K562 (cell line): Measurements from ENCODE around the gene NMRK1. TPM values are rescaled to one million over a fixed set of nuclear protein-coding genes. Genes with fewer than 3 reads are reported as not detected.

ENCODE experiments used
- ATAC-seq: fragments of 200-7000 bp; cut with Tn5 transposase; 3 replicates; pipeline ENCODE4 v1.9.1; 2020; ENCODE audit warnings: moderate library complexity
- BruUV-seq: library from RNA; stranded (reverse); fragments of 400-500 nt; replicated peaks from 2 replicates; lab custom pipeline; 2021; lab: Mats Ljungman, UMichigan
- CTCF ChIA-PET: fragments of 300-600 bp; formaldehyde crosslinking; extraction: SDS; loops from one replicate; lab custom pipeline; 2021; ENCODE audit warnings: low intra/inter-chr PET ratio; lab: Yijun Ruan, JAX
- POLR2A ChIA-PET: fragments of 300-600, 350-650 bp; sonication (Branson Sonifier 250); formaldehyde crosslinking; extraction: SDS; loops from one replicate; lab custom pipeline; 2021; ENCODE audit warnings: antibody characterized with exemption, inconsistent platforms; lab: Yijun Ruan, JAX
- DNase-seq, 4 experiments: peaks; one replicate each; pipeline versions ENCODE4 v3.0.0 to v3.0.0-alpha.2; 2011 to 2018; ENCODE audit warnings: low spot score in 3 of 4, mixed read lengths in 3 of 4; ENCODE audit errors: extremely low read depth in 1 of 4
- FAIRE-seq: peaks from 2 replicates; lab custom pipeline; 2011; peaks lifted over from hg19 to GRCh38; lab: Jason Lieb, UNC
- H2AFZ ChIP-seq: 2 replicates; pipeline ENCODE4 v1.6.0; 2011; ENCODE audit warnings: low read depth, low read length, control low read depth, inconsistent platforms
- H3K27ac ChIP-seq: fragments of 200-600 bp; 3 replicates; pipeline ENCODE4 v1.8.0; 2011; ENCODE audit warnings: low read depth, mild to moderate bottlenecking, control low read depth, inconsistent platforms, low read length, moderate library complexity, mixed read lengths; ENCODE audit errors: extremely low read depth
- H3K27me3 ChIP-seq, 2 experiments: fragments of 300-600 bp in 1 of 2; 2 replicates in 1 of 2; 3 replicates in 1 of 2; pipeline versions ENCODE4 v1.6.0 to v1.8.0; 2011; ENCODE audit warnings: inconsistent platforms in 2 of 2, low read length in 2 of 2, mild to moderate bottlenecking in 1 of 2, mixed read lengths in 1 of 2, moderate library complexity in 1 of 2; ENCODE audit not compliant: control insufficient read depth in 2 of 2, insufficient read depth in 2 of 2
- H3K36me3 ChIP-seq: fragments of 300-600 bp; 3 replicates; pipeline ENCODE4 v1.8.0; 2011; ENCODE audit warnings: mild to moderate bottlenecking, low read length, inconsistent platforms; ENCODE audit not compliant: control insufficient read depth, insufficient read depth
- H3K4me1 ChIP-seq, 2 experiments: fragments of 200-600 bp in 1 of 2; replicated peaks in 1 of 2; 2 replicates in 1 of 2; 3 replicates in 1 of 2; pipeline versions ENCODE4 v1.5.1 to v1.8.0; 2011; ENCODE audit warnings: inconsistent platforms in 2 of 2, low read length in 2 of 2, mild to moderate bottlenecking in 1 of 2, mixed read lengths in 1 of 2, moderate library complexity in 1 of 2; ENCODE audit not compliant: control insufficient read depth in 2 of 2, insufficient read depth in 2 of 2
- H3K4me2 ChIP-seq: 2 replicates; pipeline ENCODE4 v1.6.1; 2011; ENCODE audit warnings: low read length, control low read depth, inconsistent platforms, mixed read lengths; ENCODE audit not compliant: insufficient read depth
- H3K4me3 ChIP-seq: fragments of 200-600 bp; sonication (generic), shearing (Covaris generic); 2 replicates; pipeline ENCODE4 v1.5.1; 2016; ENCODE audit warnings: control low read depth, inconsistent platforms
- H3K79me2 ChIP-seq: fragments of 200-600 bp; 3 replicates; pipeline ENCODE4 v1.8.0; 2011; ENCODE audit warnings: low read length, inconsistent platforms; ENCODE audit not compliant: control insufficient read depth, insufficient read depth
- H3K9ac ChIP-seq, 2 experiments: 2 replicates each; pipeline versions ENCODE4 v1.6.0 to v1.6.1; 2011; ENCODE audit warnings: low read depth in 2 of 2, low read length in 2 of 2, control low read depth in 1 of 2, inconsistent platforms in 1 of 2, mild to moderate bottlenecking in 1 of 2, mixed read lengths in 1 of 2; ENCODE audit not compliant: insufficient read depth in 1 of 2
- H3K9me1 ChIP-seq: one replicate; pipeline ENCODE4 v1.6.0; 2011; ENCODE audit warnings: inconsistent platforms, mild to moderate bottlenecking, low read length, moderate library complexity; ENCODE audit not compliant: control insufficient read depth, insufficient read depth
- H3K9me3 ChIP-seq: replicated peaks from 2 replicates; pipeline ENCODE4 v1.5.1; 2011; ENCODE audit warnings: low read depth, low read length, inconsistent platforms; ENCODE audit not compliant: control insufficient read depth, insufficient read depth
- H4K20me1 ChIP-seq: replicated peaks from 2 replicates; pipeline ENCODE4 v1.6.1; 2011; ENCODE audit warnings: low read length, inconsistent platforms, mixed read lengths; ENCODE audit not compliant: control insufficient read depth, insufficient read depth
- ATF4 ChIP-seq: fragments of 450-650 bp; formaldehyde crosslinking; IDR thresholded peaks from 2 replicates; pipeline ENCODE4 v1.4.0; 2022; ENCODE audit warnings: mild to moderate bottlenecking, moderate library complexity
- HDAC6 ChIP-seq: IDR thresholded peaks from 2 replicates; pipeline ENCODE4 v1.6.1; 2012; ENCODE audit warnings: low read depth, mild to moderate bottlenecking, control low read depth, inconsistent platforms, low read length, moderate library complexity
- JUN ChIP-seq, 2 experiments: sonication (generic) in 1 of 2; formaldehyde crosslinking in 1 of 2; IDR thresholded peaks; 2 replicates each; pipeline versions ENCODE4 v1.6.1 to v1.8.0; 2012 to 2022; ENCODE audit warnings: borderline replicate concordance in 2 of 2, mild to moderate bottlenecking in 2 of 2, improper control_type of control experiment in 1 of 2, low read depth in 1 of 2, low read length in 1 of 2, missing genetic modification reagents in 1 of 2
- MAFG ChIP-seq: fragments of 450-650 bp; conservative IDR thresholded peaks from 2 replicates; pipeline ENCODE4 v1.6.1; 2016; ENCODE audit warnings: missing genetic modification characterization, missing compliant biosample characterization
- NCOR1 ChIP-seq: fragments of 450-650 bp; IDR thresholded peaks from 2 replicates; pipeline ENCODE4 v1.6.1; 2016; ENCODE audit warnings: mild to moderate bottlenecking, moderate library complexity
- NFATC3 ChIP-seq: fragments of 450-650 bp; IDR thresholded peaks from 2 replicates; pipeline ENCODE4 v1.6.1; 2017; ENCODE audit warnings: mild to moderate bottlenecking
- RBM34 ChIP-seq: fragments of 200-400 bp; formaldehyde crosslinking; IDR thresholded peaks from 2 replicates; pipeline ENCODE4 v1.6.1; 2018; ENCODE audit warnings: low read length, borderline replicate concordance; ENCODE audit not compliant: insufficient read depth
- SMAD2 ChIP-seq: fragments of 150-350 bp; IDR thresholded peaks from 2 replicates; pipeline ENCODE4 v1.6.1; 2014; ENCODE audit warnings: low read depth, mild to moderate bottlenecking, low read length
- SMARCB1 ChIP-seq: IDR thresholded peaks from 2 replicates; pipeline ENCODE4 v1.6.1; 2011; ENCODE audit warnings: improper control_type of control experiment, low read depth; ENCODE audit not compliant: insufficient read length
- SMARCC2 ChIP-seq: fragments of 450-650 bp; IDR thresholded peaks from 2 replicates; pipeline ENCODE4 v1.6.1; 2017; ENCODE audit warnings: antibody characterized with exemption, moderate library complexity, mild to moderate bottlenecking, low read depth
- SP2 ChIP-seq: IDR thresholded peaks from 2 replicates; pipeline ENCODE4 v1.6.1; 2011; ENCODE audit warnings: mild to moderate bottlenecking, low read depth, low read length, moderate library complexity; ENCODE audit not compliant: poor library complexity, severe bottlenecking; ENCODE audit errors: extremely low read depth
- ZC3H8 ChIP-seq: fragments of 450-650 bp; IDR thresholded peaks from 2 replicates; pipeline ENCODE4 v1.6.1; 2017
- ZFP36 ChIP-seq: fragments of 150-350 bp; IDR thresholded peaks from 2 replicates; pipeline ENCODE4 v1.6.1; 2018; ENCODE audit warnings: low read length, low read depth; ENCODE audit not compliant: partially characterized antibody
- ZNF124 ChIP-seq: sonication (generic); formaldehyde crosslinking; IDR thresholded peaks from 2 replicates; pipeline ENCODE4 v1.8.1; 2022; ENCODE audit warnings: missing genetic modification reagents
- ZNF133 ChIP-seq: fragments of 250-450 bp; sonication (Bioruptor Pico); IDR thresholded peaks from 2 replicates; pipeline ENCODE4 v1.4.0; 2020; ENCODE audit warnings: mild to moderate bottlenecking
- ZNF174 ChIP-seq: fragments of 250-450 bp; sonication (Bioruptor Pico); IDR thresholded peaks from 2 replicates; pipeline ENCODE4 v1.4.0; 2020; ENCODE audit warnings: mild to moderate bottlenecking
- WGBS: fragments of 100-300 bp; shearing (Covaris generic); methylation state at CpG from one replicate; pipeline ENCODE4 v1.1.6; 2016; ENCODE audit warnings: low coverage, mixed read lengths; ENCODE audit not compliant: insufficient coverage; ENCODE audit errors: missing lambda C conversion rate; 5-methylcytosine and 5-hydroxymethylcytosine counted together
- in situ Hi-C: fragments of 300-500 bp; cut with MboI; formaldehyde crosslinking; loops from 4 replicates; pipeline ENCODE4 v1.15.0; 2018; ENCODE audit warnings: inconsistent platforms, mixed read lengths
- intact Hi-C: fragments of 100-400 bp; cut with micrococcal nuclease; formaldehyde crosslinking; loops from 2 replicates; pipeline ENCODE4 v1.14.2; 2022
- polyA plus RNA-seq, 8 experiments: library from polyadenylated mRNA; depleted of rRNA in 4 of 8; stranded (reverse) in 5 of 8; unstranded in 3 of 8; fragments of >200 nt; fragmentation: Nextera tagmentation in 2 of 8; fragmentation: Illumina TruSeq in 1 of 8; extraction: Ambion mirVana in 2 of 8; extraction: Trizol in 1 of 8; gene quantifications; 2 replicates each; pipeline versions ENCODE4 v1.2.1 to v1.2.3, GENCODE V29; 2011 to 2014; ENCODE audit warnings: inconsistent platforms in 1 of 8, missing spikeins in 1 of 8
- total RNA-seq, 7 experiments: library from RNA; depleted of rRNA in 6 of 7; stranded (reverse); fragments of >200 nt in 6 of 7; fragmentation: Illumina TruSeq in 2 of 7; extraction: Trizol in 2 of 7; gene quantifications; 2 replicates each; pipeline versions ENCODE4 v1.2.1 to v1.2.3, GENCODE V29; 2011 to 2021; ENCODE audit warnings: low replicate concordance in 1 of 7

The NMRK1 gene
- total and polyA plus RNA-seq, 9 of the 15 experiments (the other 6 are each of a cell fraction or from before 2014, with no cell fraction given): 1.1 to 3.5 (median 1.7) TPM

GRCh38 chr9:75036793-75037192 lies 51.2 kb downstream of the NMRK1 start:
- ATAC-seq: no peak
- no peak for FAIRE-seq
- no peak overlapping the region for H3K9ac ChIP-seq
- DNase-seq: no peak
- CTCF ChIA-PET: no interaction called here
- H4K20me1 ChIP-seq: no peaks in the 10 kb centered on the region
- in situ Hi-C loops (no loop called here), intact Hi-C loops (no loop called here)
- H3K4me3 ChIP-seq: no peak overlapping the region
- WGBS: 39% methylated on average over 3 of the region's 3 CpGs
- POLR2A ChIA-PET: no interaction called here
- no peak overlapping the region for H3K4me2 ChIP-seq
- no peaks in the 10 kb centered on the region for H3K4me1 ChIP-seq
- H3K9me1 ChIP-seq: no peaks in the 10 kb centered on the region
- H3K9me3 ChIP-seq: no peaks in the 10 kb centered on the region
- no peak overlapping the region for H2AFZ ChIP-seq
- no TSS peak for BruUV-seq
- no peaks in the 10 kb centered on the region for H3K27me3 ChIP-seq
- TF ChIP-seq MAFG (tag) (no peak), SMARCC2 (no peak), ZNF124 (no peak), HDAC6 (no peak), SMAD2 (no peak), RBM34 (no peak), SP2 (no peak), ZFP36 (no peak), SMARCB1 (no peak), JUN (IDR thresholded peaks at IDR 0.05; ENCODE audit: borderline replicate concordance, low read depth, low read length) (no peak), JUN (CRISPR knock-in tag; IDR thresholded peaks at IDR 0.05; ENCODE audit: borderline replicate concordance) (no peak), NCOR1 (no peak), ZC3H8 (no peak), ZNF174 (CRISPR knock-in tag) (no peak), ATF4 (CRISPR knock-in tag) (no peak), ZNF133 (no peak), NFATC3 (no peak)
- H3K79me2 ChIP-seq: no peaks in the 10 kb centered on the region
- H3K36me3 ChIP-seq: no peaks in the 10 kb centered on the region
- H3K27ac ChIP-seq: no peak overlapping the region
